Measurements from ENCODE around the gene MTHFD2L.
"Not testable (repeated sequence)": the region's sequence is repeated elsewhere in the genome, so short reads cannot be mapped to it uniquely, and the experiment has no call there.

The MTHFD2L gene

DNA sequence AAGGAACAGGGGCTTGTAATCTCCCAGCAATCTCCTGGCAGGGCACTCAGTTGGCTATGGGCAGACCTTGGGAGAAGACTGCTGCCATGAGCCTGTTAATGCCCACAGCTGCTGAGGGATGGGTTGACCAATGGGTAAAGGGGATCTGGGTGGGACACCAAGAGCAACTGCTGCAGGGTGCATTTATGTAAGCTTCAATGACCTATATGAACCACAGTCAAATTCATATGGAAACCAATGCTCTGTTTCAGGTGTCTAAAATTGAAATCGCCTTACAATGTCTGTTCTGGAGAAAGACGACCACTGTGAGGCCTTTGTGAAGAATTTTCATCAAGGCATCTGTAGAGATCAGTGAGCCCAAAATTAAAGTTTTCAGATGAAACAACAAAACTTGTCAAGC, 156.4 kb downstream of the MTHFD2L start:
- DNase-seq, result no peak

DNA sequence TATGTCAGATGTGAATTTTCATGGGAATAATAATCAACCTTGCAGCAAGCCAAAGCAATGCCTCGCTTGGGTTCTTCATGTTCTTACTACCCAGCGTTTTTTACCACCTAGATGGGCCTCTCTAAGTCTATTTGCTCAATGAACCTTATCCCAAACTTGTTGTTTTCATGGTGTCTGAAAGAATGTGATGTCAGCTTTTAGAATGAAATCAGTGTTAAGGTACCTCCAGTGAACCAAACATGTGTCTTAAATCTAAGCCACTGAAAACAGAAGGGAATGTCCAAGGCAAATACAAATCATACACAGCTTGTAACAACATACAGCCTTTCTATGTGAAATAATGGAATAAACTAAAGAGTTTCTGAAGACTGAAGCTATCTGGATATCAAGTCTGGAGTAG, 157.0 kb downstream of the MTHFD2L start:
- no peak for DNase-seq

DNA sequence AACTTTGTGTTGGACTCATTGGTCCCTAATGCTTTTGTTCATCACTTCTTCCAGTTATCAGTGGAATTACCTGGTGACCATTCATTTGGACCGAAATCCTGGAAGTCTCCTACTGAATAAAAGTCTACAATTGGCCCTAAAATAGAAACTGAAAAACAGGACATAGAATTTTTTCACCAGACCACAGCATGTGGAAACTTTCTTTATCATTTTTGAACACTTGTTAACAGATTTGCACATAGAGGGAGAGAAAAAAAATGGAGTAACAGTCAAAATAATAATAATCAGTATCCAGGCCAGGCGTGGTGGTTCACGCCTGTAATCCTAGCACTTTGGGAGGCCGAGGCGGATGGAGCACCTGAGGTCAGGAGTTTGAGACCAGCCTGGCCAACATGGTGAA, 157.5 kb downstream of the MTHFD2L start:
- DNase-seq, result no peak

DNA sequence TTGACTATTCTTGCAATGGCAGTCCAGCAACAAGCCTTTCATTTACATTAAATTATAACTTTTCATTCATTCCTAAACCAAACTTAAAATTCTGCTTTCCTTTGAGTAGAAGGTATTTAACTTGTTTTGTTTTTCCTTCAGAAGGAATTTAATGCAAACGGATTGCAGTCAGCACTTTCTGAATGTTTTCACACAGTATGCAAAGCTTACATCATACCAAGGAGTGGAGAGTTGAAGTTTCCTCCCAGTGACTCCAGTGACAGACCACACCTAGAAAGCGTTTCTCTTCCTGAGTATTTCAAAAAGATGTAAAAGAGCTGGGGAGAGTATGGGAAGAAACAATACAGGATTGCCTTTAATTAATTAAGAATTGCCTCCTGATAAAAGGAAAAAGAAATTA, 158.5 kb downstream of the MTHFD2L start:
- DNase-seq, result no peak

DNA sequence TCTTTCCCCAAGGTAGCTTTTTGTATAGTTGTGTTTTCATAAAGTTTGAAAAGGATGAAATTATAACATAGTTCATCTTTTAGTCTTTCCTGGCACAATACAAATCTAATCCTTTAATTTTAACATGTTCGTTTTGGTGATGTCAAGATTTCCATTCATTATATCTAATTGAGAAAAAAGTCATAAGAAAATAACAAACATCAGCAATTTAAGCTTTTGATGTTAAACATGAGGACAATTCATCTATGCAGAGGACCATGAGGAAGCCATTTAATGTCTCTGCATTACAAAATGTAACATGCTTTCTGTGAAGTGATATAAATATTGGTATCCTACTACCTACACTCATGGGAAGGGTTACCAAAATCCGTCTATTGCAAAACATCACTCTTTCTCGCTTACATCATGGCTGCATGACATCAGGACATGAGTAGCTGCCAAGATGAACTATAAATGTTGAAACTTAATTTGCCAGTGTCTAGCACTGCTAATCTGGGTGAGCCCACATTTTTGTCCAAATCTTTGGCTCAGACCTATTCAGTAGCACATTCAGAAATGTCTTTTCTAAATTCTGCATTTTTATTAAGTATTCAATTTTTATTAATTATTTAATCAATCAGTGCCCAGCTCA, 159.8 kb downstream of the MTHFD2L start:
- no peak for DNase-seq

DNA sequence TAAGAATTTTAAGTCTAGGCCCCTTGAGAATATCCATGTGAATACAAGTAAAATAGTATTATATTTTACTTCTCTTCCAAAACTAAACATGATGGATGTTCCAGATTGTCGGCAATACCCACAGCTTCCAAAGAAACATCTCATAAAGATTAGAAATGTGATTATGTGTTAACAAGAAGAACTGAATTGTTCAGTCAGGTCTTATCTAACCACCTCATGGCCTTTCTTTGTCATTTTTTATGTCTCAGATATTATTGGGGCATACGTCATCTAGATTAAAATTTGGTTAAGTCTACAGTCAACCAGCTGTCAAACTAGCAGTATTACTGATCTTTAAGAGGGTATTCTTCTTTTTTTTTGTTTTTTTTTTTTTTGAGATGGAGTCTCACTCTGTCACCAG, 160.4 kb downstream of the MTHFD2L start:
- DNase-seq, result no peak

DNA sequence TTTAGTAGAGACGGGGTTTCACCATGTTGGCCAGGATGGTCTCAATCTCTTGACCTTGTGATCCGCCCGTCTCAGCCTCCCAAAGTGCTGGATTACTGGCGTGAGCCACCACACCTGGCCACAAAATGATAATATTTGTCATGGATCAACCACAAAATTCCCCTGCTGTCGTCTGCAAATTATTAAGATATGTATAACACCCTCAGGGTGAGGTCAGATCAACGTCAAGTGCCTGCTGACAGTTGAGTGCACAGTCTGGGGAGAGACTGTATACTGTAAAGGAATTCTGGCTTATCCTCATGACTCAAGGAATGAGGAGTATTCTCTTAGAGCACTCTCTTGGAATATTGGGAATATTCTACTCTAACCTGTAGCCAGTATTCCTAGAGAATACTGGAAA, 161.6 kb downstream of the MTHFD2L start:
- DNase-seq, result no peak

DNA sequence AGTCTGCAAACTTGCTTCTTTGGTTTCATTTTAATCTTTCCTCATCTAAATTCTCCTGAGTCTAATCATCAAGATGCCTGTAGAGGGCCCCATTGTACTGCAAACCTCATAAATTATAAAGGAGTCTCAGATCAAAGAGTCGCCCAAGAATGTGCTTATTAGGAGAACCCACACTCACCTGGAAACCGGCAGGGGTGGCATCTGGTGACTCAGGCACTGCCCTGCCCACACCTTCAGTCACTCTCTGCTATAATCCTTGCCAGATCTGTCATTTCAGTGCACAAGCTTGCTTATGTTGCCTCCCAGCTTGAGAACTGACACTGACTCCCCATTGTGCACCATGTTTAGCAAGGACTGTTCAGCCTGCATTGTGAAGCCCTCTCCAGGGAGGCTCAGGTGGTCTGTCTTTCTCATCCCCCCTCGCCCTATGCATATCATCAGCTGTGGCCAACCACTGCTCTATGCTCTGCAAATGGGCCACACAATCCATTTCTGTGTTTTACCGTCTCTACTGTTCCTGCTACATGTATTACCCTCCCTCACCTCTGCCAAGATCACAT, 162.7 kb downstream of the MTHFD2L start:
- no peak for DNase-seq

DNA sequence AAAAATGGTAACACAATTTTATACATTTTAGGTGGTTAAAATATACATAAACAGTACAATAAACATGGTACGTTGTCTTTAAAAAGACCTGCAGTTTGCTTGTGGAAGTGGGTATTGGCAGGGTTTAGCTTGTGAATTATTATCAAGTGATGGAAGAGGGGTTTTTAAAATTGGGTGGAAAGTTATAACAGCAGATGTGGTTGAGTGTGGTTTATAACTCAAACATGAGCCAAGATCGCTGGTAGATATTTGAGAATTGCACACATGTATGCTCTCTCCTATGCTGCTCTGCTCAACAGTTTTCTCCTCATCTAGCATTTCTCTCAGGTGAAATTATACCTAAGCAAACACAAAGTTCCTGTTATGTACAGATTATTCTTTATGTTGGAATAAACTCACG, 164.4 kb downstream of the MTHFD2L start:
- no peak for DNase-seq

DNA sequence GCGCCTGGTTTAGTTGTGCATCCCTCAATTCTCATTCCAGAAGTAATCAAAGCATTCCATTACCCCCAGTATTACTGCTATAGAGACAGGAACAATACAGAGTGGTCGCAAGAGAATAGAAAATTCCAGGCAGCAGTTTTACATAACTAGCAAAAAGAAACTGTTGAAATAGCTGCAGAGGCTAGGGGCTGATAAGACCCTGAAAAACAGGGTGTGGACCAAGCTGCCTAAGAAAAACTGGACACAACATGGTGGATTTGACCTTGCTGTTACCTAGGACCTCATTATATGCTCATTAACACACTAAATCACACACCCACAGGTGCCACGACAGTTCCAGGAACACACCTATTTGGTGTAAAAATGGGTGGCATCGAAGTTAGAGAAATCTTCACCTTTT, 165.7 kb downstream of the MTHFD2L start:
- DNase-seq, result no peak

DNA sequence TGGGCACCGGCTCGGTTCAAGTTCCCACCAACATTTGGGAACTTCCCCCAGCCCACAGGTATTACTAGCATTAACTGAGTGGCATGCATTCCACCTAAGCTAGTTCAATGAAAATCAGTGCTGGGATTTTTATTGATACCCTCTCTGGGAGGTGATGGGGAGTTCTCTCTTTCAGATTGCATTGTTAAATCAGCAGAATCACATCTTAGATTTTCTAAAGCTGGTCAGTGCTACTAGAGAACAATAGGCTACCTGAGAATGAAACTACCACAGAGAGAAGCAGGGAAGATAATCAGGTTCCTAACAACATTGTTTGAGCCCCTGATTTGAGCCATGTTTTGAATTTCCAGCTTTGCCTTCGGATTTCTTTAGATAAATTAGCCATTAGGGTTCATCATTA, 166.3 kb downstream of the MTHFD2L start:
- DNase-seq, result no peak

DNA sequence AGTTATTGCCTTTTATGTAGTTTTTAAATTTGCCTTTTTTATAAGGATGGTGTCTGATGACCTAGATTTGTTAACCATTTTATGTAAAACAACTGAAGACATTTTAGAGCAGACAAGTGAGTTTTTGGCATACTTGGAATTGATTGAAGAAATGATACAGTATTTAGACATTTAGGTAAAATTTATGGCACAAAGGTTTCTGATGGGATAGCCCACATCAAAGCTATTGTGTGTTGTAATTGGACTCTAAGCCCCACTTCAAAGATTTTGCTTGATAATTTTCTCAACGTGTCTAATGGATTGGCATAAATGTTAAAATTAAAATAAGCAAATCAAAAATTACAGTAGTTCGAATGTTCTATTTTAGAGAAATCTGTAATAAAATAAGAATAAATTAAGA, 168.0 kb downstream of the MTHFD2L start:
- DNase-seq, result no peak

DNA sequence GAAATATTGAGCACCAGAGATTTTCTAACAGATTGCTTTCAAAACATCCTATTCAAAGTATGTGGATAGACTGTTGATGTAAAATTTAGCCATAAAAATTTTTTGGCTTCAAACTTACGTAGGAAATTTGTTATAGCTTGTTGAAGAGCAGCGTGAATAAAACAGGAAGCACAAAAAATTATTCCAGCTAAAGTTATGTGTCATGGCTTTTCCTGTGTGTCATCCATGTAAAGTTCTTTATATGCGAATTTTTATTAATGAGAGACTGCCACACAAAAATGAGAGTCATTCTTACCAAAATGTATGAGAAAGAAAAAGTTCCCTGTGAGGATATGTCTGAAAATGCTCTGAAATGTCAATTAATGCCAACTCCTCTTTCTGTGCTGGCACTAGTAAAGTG, 169.8 kb downstream of the MTHFD2L start:
- no peak for DNase-seq

DNA sequence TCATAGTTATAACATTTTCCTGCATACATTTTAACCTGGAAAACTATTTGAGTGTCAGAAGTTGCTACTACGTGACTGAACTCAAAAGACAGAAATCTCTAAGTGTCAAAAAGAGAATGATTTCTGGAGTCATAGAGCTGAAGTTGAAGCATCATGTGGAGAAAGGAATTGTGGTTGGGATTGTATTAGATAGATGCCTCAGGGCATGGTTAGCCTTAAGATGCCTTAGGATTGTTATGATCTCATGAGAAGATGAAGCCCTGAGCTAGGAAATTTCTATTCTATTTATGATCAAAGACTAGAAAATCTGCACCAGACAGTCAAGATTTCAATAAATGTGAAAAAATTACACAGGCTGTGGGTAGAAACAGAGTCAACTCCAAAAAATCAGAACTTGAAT, 170.6 kb downstream of the MTHFD2L start:
- no peak for DNase-seq

DNA sequence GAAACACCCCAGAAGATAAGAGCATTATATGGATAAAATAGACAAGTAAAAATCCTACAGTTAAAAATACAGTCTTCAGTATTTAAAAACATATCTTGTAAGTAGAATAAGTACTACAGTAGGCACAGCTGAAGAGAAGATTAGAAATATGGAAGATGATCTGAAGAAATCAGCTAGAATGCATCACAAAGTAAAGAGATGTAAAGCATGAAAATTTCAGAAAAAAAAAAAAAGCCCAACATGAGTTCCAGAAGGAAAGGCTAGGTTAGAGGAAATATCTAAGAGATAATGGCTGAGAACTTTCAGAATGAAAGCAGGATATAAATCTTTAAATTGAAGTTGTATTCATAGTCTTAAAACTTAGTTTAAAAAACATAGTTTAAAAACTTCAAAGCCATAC, 171.4 kb downstream of the MTHFD2L start:
- DNase-seq, result no peak

DNA sequence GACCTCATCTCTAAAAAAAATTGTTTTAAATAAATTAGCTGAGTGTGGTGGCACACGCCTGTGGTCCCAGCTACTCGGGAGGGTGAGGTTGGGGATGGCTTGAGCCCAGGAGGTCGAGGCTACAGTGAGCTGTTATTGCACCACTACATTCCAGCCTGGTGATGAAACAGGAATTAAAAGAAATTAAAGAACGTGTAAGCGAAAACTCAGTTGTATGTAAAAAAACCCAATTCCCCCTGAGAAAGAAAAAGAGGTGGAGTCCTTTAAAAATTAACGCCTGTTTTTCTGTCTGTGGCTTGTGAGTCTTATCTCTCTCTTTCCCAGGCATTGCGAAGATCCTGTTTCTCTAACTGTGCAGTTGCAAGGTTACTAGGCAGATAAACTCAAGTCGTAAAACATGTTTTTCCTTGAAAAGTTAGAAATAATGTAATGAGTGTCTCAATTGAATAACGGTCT, 172.4 kb downstream of the MTHFD2L start:
- no peak for DNase-seq

DNA sequence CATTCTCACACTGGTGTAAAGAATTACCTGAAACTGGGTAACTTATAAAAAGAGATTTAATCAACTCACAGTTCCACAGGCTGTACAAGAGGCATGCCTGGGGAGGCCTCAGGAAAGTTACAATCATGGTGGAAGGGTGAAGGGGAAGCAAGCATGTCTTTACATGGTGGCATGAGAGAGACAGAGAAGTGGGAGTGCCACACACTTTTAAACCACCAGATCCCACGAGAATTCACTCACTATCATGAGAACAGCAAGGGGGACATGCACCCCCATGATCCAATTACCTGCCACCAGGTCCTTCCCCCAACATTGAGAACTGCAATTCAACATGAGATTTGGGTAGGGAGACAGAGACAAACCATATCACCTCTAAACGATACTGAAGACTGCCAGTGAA, 173.3 kb downstream of the MTHFD2L start:
- no peak for DNase-seq

DNA sequence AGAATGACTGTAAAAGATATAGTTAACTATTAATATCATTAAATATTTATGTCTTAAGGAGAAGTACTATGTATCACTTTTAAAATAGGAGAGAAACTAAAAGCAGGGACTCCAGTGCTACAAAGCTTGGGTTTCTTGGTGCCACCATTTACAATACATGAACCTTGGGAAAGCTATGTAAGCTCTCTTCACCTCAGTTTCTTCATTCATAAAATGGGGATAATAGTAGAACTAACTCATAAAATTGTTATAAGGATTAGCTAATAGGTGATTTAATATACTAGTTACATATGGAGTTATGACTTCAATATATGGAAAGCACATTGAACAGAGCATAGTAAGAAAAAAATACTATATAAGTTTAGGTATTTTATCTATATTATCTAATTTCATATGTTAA, 174.0 kb downstream of the MTHFD2L start:
- no peak for DNase-seq

DNA sequence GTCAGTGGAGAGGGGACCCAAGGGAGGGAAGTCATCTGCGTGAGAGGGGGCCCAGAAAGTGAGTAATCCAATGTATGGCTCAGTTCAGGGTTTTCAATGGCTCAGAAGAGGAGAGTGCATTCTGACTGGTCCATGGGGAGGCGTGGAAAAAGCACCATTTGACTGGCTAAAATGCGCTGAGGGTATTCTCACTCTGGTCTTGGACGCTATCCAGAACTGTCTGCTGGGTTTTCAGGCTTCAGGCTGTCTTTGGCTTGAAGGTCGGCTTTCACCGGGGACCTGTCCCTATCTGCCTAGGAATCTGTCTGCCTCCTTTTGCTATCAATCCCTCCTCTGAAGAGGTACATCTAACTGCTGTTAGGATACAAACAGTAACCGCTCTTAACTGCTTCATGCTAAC, 176.7 kb downstream of the MTHFD2L start:
- no peak for DNase-seq

DNA sequence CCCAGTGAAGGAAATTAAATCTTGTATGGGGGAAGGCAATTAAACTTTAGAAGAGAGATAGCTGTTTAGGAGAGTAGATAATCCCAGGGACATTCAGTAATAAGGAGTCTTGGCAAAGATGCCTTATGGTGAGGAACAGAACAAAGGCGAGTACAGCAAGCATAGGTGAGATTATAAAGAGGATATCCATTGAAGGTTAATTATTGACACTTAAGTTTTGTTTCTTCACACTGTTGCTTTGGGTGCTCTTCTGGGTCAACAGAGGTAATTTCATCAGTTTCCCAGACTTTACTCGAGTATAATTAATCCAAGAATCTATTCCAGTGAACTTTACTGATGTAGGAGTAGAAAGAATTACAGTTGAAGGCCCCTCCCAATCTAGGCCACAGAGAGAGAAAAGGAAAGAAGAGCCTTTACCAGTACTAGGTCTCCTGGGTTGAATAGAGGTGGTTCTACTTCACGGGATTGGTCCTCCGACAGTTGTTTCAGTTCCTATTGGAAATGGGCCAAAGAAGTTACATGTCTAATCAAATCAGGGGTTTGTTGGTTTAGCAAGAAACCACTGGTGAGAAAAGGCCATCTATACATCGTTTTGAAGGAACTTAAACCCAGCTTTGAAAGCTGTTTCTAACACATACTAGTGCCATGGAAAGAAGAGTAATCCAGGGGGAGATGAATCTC, 177.6 kb downstream of the MTHFD2L start:
- no peak for DNase-seq

DNA sequence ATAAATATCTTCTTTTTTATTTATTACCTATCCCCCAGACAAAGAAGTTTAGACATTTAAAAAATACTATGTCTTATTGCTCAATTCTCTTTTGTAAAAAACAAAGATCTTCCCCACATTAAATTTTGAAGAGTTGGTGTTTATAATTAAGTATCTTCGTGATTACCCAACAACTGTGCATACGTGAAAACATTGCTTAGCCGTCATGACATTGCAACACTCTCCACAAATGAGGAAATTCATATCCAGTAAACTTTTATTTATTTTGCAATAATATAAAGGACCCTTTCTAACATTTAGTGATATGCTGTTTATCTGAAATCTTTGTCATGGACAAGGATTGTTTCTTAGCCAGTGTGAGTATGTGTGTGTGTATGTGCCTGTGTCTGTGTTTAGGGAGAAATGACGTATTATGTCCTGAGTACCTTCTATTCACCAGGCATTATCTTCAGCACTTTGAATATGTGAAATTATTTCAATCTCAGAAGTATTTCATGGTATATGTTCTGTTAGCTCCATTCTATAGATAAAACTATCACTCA, 180.9 kb downstream of the MTHFD2L start:
- DNase-seq, result no peak

DNA sequence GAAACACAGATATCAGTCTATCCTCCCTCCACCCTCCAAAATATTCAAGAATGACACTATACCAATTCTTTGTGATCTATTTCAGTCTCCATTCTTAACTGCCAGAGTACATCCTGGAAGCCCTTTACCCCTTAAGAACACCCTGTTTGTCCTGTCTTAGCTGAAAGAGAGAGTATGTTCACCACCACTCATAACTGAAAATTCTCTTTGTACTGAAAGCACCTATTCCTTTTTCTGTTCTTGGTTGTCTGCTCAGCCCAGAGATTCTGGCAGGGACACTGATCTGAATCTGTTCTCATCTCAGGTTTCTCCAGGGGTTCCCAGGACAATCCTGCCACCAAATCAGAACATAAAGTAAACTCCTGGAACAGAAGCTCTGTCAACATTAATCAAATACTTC, 181.6 kb downstream of the MTHFD2L start:
- DNase-seq, result no peak

DNA sequence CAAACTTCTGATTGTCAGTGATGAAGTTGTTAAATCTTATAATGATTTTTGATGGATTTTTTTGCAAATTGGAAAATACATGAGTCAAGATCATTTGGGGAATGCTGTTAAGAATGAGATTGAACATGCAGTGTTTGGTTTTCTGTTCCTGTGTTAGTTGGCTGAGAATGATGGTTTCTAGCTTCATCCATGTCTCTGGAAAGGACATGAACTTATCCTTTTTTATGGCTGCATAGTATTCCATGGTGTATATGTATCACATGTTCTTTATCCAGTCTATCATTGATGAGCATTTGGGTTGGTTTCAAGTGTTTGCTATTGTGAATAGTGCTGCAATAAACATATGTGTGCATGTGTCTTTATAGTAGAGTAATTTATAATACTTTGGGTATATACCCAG, 182.5 kb downstream of the MTHFD2L start:
- not testable (repeated sequence) for DNase-seq

DNA sequence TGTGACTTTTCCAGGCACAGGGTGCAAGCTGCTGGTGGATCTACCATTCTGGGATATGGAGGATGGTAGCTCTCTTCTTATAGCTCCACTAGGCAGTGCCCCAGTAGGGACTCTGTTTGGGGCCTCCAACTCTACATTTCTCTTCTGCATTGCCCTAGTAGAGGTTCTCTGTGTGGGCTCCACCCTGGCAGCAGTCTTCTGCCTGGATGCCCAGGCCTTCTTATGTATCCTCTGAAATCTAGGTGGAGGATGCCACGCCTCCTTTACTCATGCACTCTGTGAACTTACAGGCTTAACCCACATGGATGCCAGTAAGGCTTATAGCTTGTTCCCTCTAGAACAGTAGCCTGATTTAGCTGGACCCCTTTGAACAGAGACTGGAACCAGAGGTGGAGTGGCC, 186.1 kb downstream of the MTHFD2L start:
- DNase-seq, result no peak
